ENCODE results near the gene PLA2G4B. TPM values are rescaled to one million over a fixed set of nuclear protein-coding genes. Genes with fewer than 3 reads are reported as not detected.

Gene PLA2G4B
- total RNA-seq, 1 donor from 2014 or later: 17.7 TPM

- no peak overlapping the region for H3K27ac Mint-ChIP-seq
- no peaks in the 10 kb centered on the region for H3K9me3 Mint-ChIP-seq
- H3K27me3 Mint-ChIP-seq: no peaks in the 10 kb centered on the region
- no peak overlapping the region for H3K4me3 Mint-ChIP-seq
- TF ChIP-seq CTCF (conservative IDR thresholded peaks at IDR 0.05): no peak
- DNase-seq (ENCODE audit: extremely low spot score, unreplicated experiment): no peak
- H3K36me3 Mint-ChIP-seq: peaks cover 8% of the 10 kb centered on the region
- H3K4me1 Mint-ChIP-seq (ENCODE audit: unreplicated experiment): peaks cover 14% of the 10 kb centered on the region
Measured at GRCh38 chr15:41870689-41871081, 32.0 kb downstream of the PLA2G4B start.

DNA sequence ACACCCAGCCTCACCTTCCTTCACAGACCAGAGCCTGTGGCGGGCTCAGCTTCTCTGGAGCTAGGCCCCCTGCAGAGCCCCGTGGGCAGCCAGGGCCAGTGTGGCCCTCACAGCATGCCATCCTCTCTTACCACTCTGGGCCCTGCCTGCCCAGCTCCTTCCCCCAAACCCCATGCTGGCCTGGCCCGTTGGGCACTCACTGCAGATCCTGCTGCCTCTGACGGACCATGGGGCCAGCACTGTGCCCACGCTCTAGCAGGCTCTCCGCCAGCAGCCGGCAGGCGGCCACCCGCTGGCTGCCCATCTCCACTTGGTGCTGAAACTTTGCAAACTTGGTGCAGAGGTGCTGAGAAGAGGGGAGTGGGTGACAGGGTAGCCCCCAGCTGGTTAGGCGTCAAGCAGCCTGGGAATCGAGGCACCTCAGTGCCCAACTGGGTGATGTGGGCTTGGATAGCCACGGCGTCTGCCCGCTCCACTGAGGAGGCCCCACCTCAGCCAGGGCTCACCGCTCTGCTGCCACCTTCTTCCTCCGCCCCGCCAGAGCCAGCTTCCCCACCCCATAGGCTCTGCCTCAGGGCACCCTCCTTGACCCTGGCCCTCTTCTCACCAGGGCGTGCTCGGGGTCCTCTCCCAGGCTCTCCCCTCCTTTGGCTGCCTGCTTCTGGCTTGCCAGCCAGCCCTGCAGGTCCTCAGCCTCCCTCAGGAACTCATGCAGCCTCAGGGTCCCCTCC, 32.7 kb downstream of the PLA2G4B start:
- H3K9me3 Mint-ChIP-seq: no peaks in the 10 kb centered on the region

GRCh38 chr15:41872166-41872747, 33.6 kb downstream of the PLA2G4B start:
- TF ChIP-seq CTCF (conservative IDR thresholded peaks at IDR 0.05): no peak
- no peak for DNase-seq (ENCODE audit: extremely low spot score, unreplicated experiment)
- Mint-ChIP-seq H3K9me3 (no peaks in the 10 kb centered on the region), H3K4me1 (ENCODE audit: unreplicated experiment) (peaks cover 13% of the 10 kb centered on the region), H3K36me3 (peaks cover 8% of the 10 kb centered on the region), H3K4me3 (no peak overlapping the region), H3K27me3 (no peaks in the 10 kb centered on the region), H3K27ac (no peak overlapping the region)

More for the DNA sequence above, 32.7 kb downstream of the PLA2G4B start:
- Mint-ChIP-seq H3K27me3 (no peaks in the 10 kb centered on the region), H3K36me3 (peaks cover 8% of the 10 kb centered on the region), H3K4me3 (no peak overlapping the region), H3K27ac (no peak overlapping the region), H3K4me1 (ENCODE audit: unreplicated experiment) (peaks cover 14% of the 10 kb centered on the region)
- TF ChIP-seq CTCF (conservative IDR thresholded peaks at IDR 0.05): no peak
- DNase-seq (ENCODE audit: extremely low spot score, unreplicated experiment): no peak

DNA sequence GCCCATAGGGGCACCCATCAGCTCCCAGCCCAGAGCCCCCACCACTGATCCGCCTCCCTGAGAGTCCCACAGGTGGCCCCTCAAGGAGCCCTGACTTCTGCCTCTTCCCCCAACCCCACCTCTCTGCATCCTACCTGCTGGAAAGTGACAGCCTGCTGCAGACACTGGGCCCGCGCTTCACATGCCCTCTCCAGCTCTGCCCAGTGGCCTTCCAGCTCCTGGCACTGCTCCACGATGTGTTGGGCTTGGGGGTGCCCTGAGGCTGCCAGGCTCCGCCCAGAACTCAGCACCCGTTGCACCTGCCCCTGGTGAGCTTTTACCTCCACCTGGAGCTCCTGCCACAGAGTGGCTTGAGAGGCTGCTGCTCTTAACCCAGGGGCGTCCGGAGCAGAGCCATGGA, 35.1 kb downstream of the PLA2G4B start:
- DNase-seq (ENCODE audit: extremely low spot score, unreplicated experiment): no peak
- H3K27ac Mint-ChIP-seq: no peak overlapping the region
- H3K4me1 Mint-ChIP-seq (ENCODE audit: unreplicated experiment): peaks cover 8% of the 10 kb centered on the region
- H3K9me3 Mint-ChIP-seq: no peaks in the 10 kb centered on the region
- H3K27me3 Mint-ChIP-seq: no peaks in the 10 kb centered on the region
- no peak for TF ChIP-seq CTCF (conservative IDR thresholded peaks at IDR 0.05)
- H3K36me3 Mint-ChIP-seq: peaks cover 6% of the 10 kb centered on the region
- no peak overlapping the region for H3K4me3 Mint-ChIP-seq

- Mint-ChIP-seq H3K4me1 (ENCODE audit: unreplicated experiment) (peaks cover 5% of the 10 kb centered on the region), H3K27me3 (peaks cover 3% of the 10 kb centered on the region), H3K27ac (no peak overlapping the region), H3K4me3 (no peak overlapping the region), H3K9me3 (no peaks in the 10 kb centered on the region), H3K36me3 (peaks cover 5% of the 10 kb centered on the region)
- TF ChIP-seq CTCF (conservative IDR thresholded peaks at IDR 0.05): no peak
- DNase-seq (ENCODE audit: extremely low spot score, unreplicated experiment): no peak
Measured at GRCh38 chr15:41874736-41875135, 36.1 kb downstream of the PLA2G4B start.
